Measurements from ENCODE around the gene MEIOSIN.

The MEIOSIN gene

DNA sequence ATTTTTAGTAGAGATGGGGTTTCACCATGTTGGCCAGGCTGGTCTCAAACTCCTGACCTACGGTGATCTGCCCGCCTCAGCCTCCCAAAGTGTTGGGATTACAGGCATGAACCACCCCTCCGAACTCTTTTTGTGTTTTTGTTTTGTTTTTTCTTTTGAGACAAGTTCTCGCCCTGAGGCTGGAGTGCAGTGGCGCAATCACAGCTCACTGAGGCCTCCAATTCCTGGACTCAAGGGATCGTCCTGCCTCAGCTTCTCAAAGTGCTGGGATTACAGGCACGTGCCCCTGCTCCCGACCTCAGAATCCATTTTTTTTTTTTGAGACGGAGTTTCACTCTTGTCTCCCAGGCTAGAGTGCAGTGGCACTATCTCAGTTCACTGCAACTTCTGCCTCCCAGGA, 24.5 kb downstream of the MEIOSIN start:
- peaks cover 4 to 6% of the 10 kb centered on the region in 2 donors for H3K4me1 ChIP-seq (ENCODE audit: control insufficient read depth in 2 of 2, insufficient read depth in 1 of 2, low read depth in 1 of 2, low read length in 2 of 2)

DNA sequence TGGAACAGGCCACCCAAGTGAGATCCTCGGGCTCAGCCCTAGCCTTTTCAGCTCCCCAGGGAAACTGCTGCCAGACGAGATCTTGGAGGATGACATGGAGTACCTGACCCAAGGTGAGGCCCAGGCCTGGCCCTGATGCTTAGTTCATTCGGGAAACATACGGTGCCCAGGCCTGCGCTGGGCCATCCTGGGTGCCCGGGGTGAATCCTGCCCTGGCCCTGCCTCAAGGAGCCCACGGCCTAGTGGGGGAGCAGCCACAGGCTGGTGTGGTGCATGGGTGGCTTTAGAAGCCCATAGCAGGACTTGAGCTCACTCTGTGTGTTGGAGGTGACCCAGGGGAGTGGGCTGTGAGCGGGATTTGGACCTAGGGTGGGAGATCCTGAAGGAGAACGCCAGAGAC, 25.7 kb downstream of the MEIOSIN start:
- peaks cover 3% of the 10 kb centered on the region in 2 donors for H3K4me1 ChIP-seq (ENCODE audit: control insufficient read depth in 2 of 2, insufficient read depth in 1 of 2, low read depth in 1 of 2, low read length in 2 of 2)
- no peak overlapping the region for H3K14ac ChIP-seq (ENCODE audit: low read length)
- peak overlapping the region; percentile 64 for H3K18ac ChIP-seq (ENCODE audit: low read length)
- no peak overlapping the region for H4K91ac ChIP-seq (ENCODE audit: low read depth, low read length, poor library complexity)
- peak overlapping the region; percentile 31 for H3K23ac ChIP-seq (ENCODE audit: low read depth, low read length, poor library complexity)
- no peaks in the 10 kb centered on the region for H3K9me3 ChIP-seq (replicated peaks in 1 of 2; ENCODE audit: control insufficient read depth in 2 of 2, insufficient read depth in 1 of 2, low read depth in 1 of 2, low read length in 2 of 2)
- H3K4ac ChIP-seq (ENCODE audit: low read length) = peak overlapping the region; percentile 84
- DNase-seq (ENCODE audit: low spot score) = no peak
- no CpG with 5 or more reads among the region's 9 CpGs for WGBS, 2 donors (ENCODE audit: extremely low coverage in 2 of 2, insufficient read length in 2 of 2, insufficient replicate concordance in 1 of 2)
- peaks cover 0 to 20% (median 0%) of the 10 kb centered on the region in 3 experiments for H3K27me3 ChIP-seq (ENCODE audit: control insufficient read depth in 3 of 3, insufficient read depth in 3 of 3, low read depth in 1 of 3, low read length in 3 of 3)
- no peaks in the 10 kb centered on the region for H3K36me3 ChIP-seq (replicated peaks in 1 of 2; ENCODE audit: control insufficient read depth in 2 of 2, insufficient read depth in 2 of 2, low read length in 2 of 2)
- H2BK15ac ChIP-seq (ENCODE audit: low read length) = peak overlapping the region; percentile 87
- peak overlapping the region in 1 of 2 donors; percentile 11 for H3K4me3 ChIP-seq (ENCODE audit: low read length in 2 of 2)
- H2AFZ ChIP-seq (ENCODE audit: low read length) = peak overlapping the region; percentile 5
- peak overlapping the region; percentile 58 for H2BK12ac ChIP-seq (ENCODE audit: low read length)
- H3K9ac ChIP-seq (ENCODE audit: low read depth, low read length, poor library complexity) = no peak overlapping the region
- H4K8ac ChIP-seq (ENCODE audit: low read depth, low read length) = no peak overlapping the region
- H2BK120ac ChIP-seq (ENCODE audit: low read depth, low read length) = no peak overlapping the region
- no peaks in the 10 kb centered on the region for H3K79me1 ChIP-seq (ENCODE audit: low read depth, low read length)
- H3K27ac ChIP-seq (replicated peaks; ENCODE audit: low read length) = no peak overlapping the region
- no peak overlapping the region for H3K4me2 ChIP-seq (ENCODE audit: insufficient read depth, low read length, poor library complexity, severe bottlenecking)
- peak overlapping the region; percentile 93 for H2BK5ac ChIP-seq (ENCODE audit: low read length)
- H2AK5ac ChIP-seq (ENCODE audit: low read depth, low read length) = peak overlapping the region; percentile 97

More for the DNA sequence above, 24.5 kb downstream of the MEIOSIN start:
- no peak overlapping the region for H3K14ac ChIP-seq (ENCODE audit: low read length)
- H2BK120ac ChIP-seq (ENCODE audit: low read depth, low read length) = no peak overlapping the region
- no peak overlapping the region for H3K4me2 ChIP-seq (ENCODE audit: insufficient read depth, low read length, poor library complexity, severe bottlenecking)
- H3K18ac ChIP-seq (ENCODE audit: low read length) = no peak overlapping the region
- no peaks in the 10 kb centered on the region for H3K79me1 ChIP-seq (ENCODE audit: low read depth, low read length)
- no peak overlapping the region for H3K4ac ChIP-seq (ENCODE audit: low read length)
- no peak overlapping the region for H3K4me3 ChIP-seq (ENCODE audit: low read length in 2 of 2)
- no peak overlapping the region for H3K23ac ChIP-seq (ENCODE audit: low read depth, low read length, poor library complexity)
- no peak overlapping the region for H3K9ac ChIP-seq (ENCODE audit: low read depth, low read length, poor library complexity)
- WGBS, 2 donors (ENCODE audit: extremely low coverage in 2 of 2, insufficient read length in 2 of 2, insufficient replicate concordance in 1 of 2) = no CpG with 5 or more reads among the region's 9 CpGs
- H3K9me3 ChIP-seq (replicated peaks in 1 of 2; ENCODE audit: control insufficient read depth in 2 of 2, insufficient read depth in 1 of 2, low read depth in 1 of 2, low read length in 2 of 2) = no peaks in the 10 kb centered on the region
- no peak overlapping the region for H2BK15ac ChIP-seq (ENCODE audit: low read length)
- no peaks in the 10 kb centered on the region for H3K36me3 ChIP-seq (replicated peaks in 1 of 2; ENCODE audit: control insufficient read depth in 2 of 2, insufficient read depth in 2 of 2, low read length in 2 of 2)
- H4K91ac ChIP-seq (ENCODE audit: low read depth, low read length, poor library complexity) = no peak overlapping the region
- DNase-seq (ENCODE audit: low spot score) = no peak
- H2AFZ ChIP-seq (ENCODE audit: low read length) = no peak overlapping the region
- H2BK12ac ChIP-seq (ENCODE audit: low read length) = no peak overlapping the region
- peaks cover 0 to 20% (median 0%) of the 10 kb centered on the region in 3 experiments for H3K27me3 ChIP-seq (ENCODE audit: control insufficient read depth in 3 of 3, insufficient read depth in 3 of 3, low read depth in 1 of 3, low read length in 3 of 3)
- H3K27ac ChIP-seq (replicated peaks; ENCODE audit: low read length) = no peak overlapping the region
- no peak overlapping the region for H2BK5ac ChIP-seq (ENCODE audit: low read length)
- H2AK5ac ChIP-seq (ENCODE audit: low read depth, low read length) = no peak overlapping the region
- H4K8ac ChIP-seq (ENCODE audit: low read depth, low read length) = no peak overlapping the region

DNA sequence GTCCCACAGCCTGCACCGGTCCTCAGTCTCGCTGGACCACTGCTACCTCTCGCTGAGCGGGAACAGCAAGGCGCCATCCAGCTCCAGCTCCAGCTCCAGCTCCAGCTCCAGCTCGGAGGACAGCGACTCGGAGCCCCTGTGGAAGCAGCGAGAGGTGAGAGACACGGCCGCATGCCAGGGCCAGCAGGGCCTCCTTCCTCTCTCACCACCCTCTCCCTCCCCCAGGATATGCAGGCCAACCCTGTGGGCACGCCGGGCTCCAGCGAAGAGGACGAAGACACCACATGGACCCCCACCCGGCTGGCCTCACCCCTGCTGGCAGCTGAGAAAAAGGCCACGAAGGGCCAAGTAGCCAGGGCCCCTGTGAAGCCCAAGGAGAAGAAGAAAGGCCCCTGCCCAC, 28.5 kb downstream of the MEIOSIN start:
- DNase-seq (ENCODE audit: low spot score) = no peak
- H3K79me1 ChIP-seq (ENCODE audit: low read depth, low read length) = peaks cover 15% of the 10 kb centered on the region
- peak overlapping the region; percentile 39 for H2BK5ac ChIP-seq (ENCODE audit: low read length)
- H3K4me3 ChIP-seq (ENCODE audit: low read length in 2 of 2) = no peak overlapping the region
- H3K27ac ChIP-seq (replicated peaks; ENCODE audit: low read length) = no peak overlapping the region
- H3K9ac ChIP-seq (ENCODE audit: low read depth, low read length, poor library complexity) = no peak overlapping the region
- H3K18ac ChIP-seq (ENCODE audit: low read length) = peak overlapping the region; percentile 35
- peak overlapping the region; percentile 53 for H2AFZ ChIP-seq (ENCODE audit: low read length)
- no peak overlapping the region for H3K4ac ChIP-seq (ENCODE audit: low read length)
- H3K14ac ChIP-seq (ENCODE audit: low read length) = no peak overlapping the region
- H2BK120ac ChIP-seq (ENCODE audit: low read depth, low read length) = no peak overlapping the region
- peaks cover 0 to 11% of the 10 kb centered on the region in 2 donors for H3K36me3 ChIP-seq (replicated peaks in 1 of 2; ENCODE audit: control insufficient read depth in 2 of 2, insufficient read depth in 2 of 2, low read length in 2 of 2)
- H3K23ac ChIP-seq (ENCODE audit: low read depth, low read length, poor library complexity) = peak overlapping the region; percentile 8
- H3K4me1 ChIP-seq (ENCODE audit: control insufficient read depth in 2 of 2, insufficient read depth in 1 of 2, low read depth in 1 of 2, low read length in 2 of 2) = peaks cover 20 to 21% of the 10 kb centered on the region in 2 donors
- peak overlapping the region; percentile 89 for H2AK5ac ChIP-seq (ENCODE audit: low read depth, low read length)
- H4K8ac ChIP-seq (ENCODE audit: low read depth, low read length) = no peak overlapping the region
- no peak overlapping the region for H4K91ac ChIP-seq (ENCODE audit: low read depth, low read length, poor library complexity)
- H3K27me3 ChIP-seq (ENCODE audit: control insufficient read depth in 3 of 3, insufficient read depth in 3 of 3, low read depth in 1 of 3, low read length in 3 of 3) = peaks cover 0 to 10% (median 0%) of the 10 kb centered on the region in 3 experiments
- peak overlapping the region; percentile 73 for H2BK12ac ChIP-seq (ENCODE audit: low read length)
- peak overlapping the region; percentile 87 for H2BK15ac ChIP-seq (ENCODE audit: low read length)
- H3K4me2 ChIP-seq (ENCODE audit: insufficient read depth, low read length, poor library complexity, severe bottlenecking) = no peak overlapping the region
- no CpG with 5 or more reads among the region's 17 CpGs for WGBS, 2 donors (ENCODE audit: extremely low coverage in 2 of 2, insufficient read length in 2 of 2, insufficient replicate concordance in 1 of 2)
- no peaks in the 10 kb centered on the region for H3K9me3 ChIP-seq (replicated peaks in 1 of 2; ENCODE audit: control insufficient read depth in 2 of 2, insufficient read depth in 1 of 2, low read depth in 1 of 2, low read length in 2 of 2)

DNA sequence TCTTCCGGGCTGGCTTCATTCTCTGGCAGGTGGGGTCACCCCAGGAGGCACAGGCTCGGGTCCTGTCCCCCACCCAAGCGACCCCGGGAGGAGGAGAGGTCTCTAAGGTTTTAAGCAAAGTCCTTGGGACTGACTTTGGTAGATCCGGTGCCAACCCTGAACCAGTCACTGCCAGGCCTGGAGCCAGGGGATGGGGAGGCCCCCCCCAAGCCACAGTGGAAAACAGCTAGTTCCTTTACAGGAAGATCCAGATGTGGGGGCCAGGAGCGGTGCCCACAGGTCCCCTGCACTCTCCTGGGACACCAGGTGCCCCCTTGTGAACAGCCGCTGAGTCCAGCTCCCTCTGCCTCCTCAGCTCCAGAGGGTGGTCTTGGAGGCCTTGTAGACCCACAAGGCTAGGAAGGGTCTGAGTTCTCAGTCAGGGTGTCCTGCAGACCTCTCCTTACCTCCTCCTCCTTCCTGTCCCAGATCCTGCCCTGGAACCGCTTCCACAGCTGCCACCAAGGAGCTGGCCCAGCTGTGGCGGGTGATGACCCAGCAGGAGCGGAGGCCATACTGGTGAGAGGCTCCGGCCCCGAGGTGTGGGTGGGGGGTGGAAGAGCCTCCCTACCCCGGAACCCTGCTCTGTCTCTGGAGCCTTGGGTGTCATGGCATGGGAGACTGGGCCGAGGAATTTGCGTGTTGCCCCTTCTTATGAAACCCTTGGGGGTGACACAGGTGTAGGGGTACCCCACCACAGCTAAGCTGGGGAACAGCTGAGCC, 29.8 kb downstream of the MEIOSIN start:
- no peak overlapping the region for H3K4me2 ChIP-seq (ENCODE audit: insufficient read depth, low read length, poor library complexity, severe bottlenecking)
- no peak overlapping the region for H2AFZ ChIP-seq (ENCODE audit: low read length)
- no peak overlapping the region for H4K8ac ChIP-seq (ENCODE audit: low read depth, low read length)
- peak overlapping the region; percentile 100 for H2BK15ac ChIP-seq (ENCODE audit: low read length)
- H3K4me3 ChIP-seq (ENCODE audit: low read length in 2 of 2) = no peak overlapping the region
- H3K23ac ChIP-seq (ENCODE audit: low read depth, low read length, poor library complexity) = peak overlapping the region; percentile 89
- peak overlapping the region; percentile 91 for H2AK5ac ChIP-seq (ENCODE audit: low read depth, low read length)
- no peak for DNase-seq (ENCODE audit: low spot score)
- H3K4ac ChIP-seq (ENCODE audit: low read length) = no peak overlapping the region
- H3K79me1 ChIP-seq (ENCODE audit: low read depth, low read length) = peaks cover 20% of the 10 kb centered on the region
- no peak overlapping the region for H2BK12ac ChIP-seq (ENCODE audit: low read length)
- peaks cover 0 to 11% of the 10 kb centered on the region in 2 donors for H3K36me3 ChIP-seq (replicated peaks in 1 of 2; ENCODE audit: control insufficient read depth in 2 of 2, insufficient read depth in 2 of 2, low read length in 2 of 2)
- peaks cover 24 to 25% of the 10 kb centered on the region in 2 donors for H3K4me1 ChIP-seq (ENCODE audit: control insufficient read depth in 2 of 2, insufficient read depth in 1 of 2, low read depth in 1 of 2, low read length in 2 of 2)
- peak overlapping the region; percentile 60 for H2BK5ac ChIP-seq (ENCODE audit: low read length)
- H3K9ac ChIP-seq (ENCODE audit: low read depth, low read length, poor library complexity) = no peak overlapping the region
- no CpG with 5 or more reads among the region's 15 CpGs for WGBS, 2 donors (ENCODE audit: extremely low coverage in 2 of 2, insufficient read length in 2 of 2, insufficient replicate concordance in 1 of 2)
- H3K27ac ChIP-seq (replicated peaks; ENCODE audit: low read length) = no peak overlapping the region
- no peak overlapping the region for H4K91ac ChIP-seq (ENCODE audit: low read depth, low read length, poor library complexity)
- H2BK120ac ChIP-seq (ENCODE audit: low read depth, low read length) = peak overlapping the region; percentile 83
- peak overlapping the region; percentile 65 for H3K18ac ChIP-seq (ENCODE audit: low read length)
- H3K14ac ChIP-seq (ENCODE audit: low read length) = peak overlapping the region; percentile 76
- no peaks in the 10 kb centered on the region for H3K9me3 ChIP-seq (replicated peaks in 1 of 2; ENCODE audit: control insufficient read depth in 2 of 2, insufficient read depth in 1 of 2, low read depth in 1 of 2, low read length in 2 of 2)
- peaks cover 0 to 6% (median 0%) of the 10 kb centered on the region in 3 experiments for H3K27me3 ChIP-seq (ENCODE audit: control insufficient read depth in 3 of 3, insufficient read depth in 3 of 3, low read depth in 1 of 3, low read length in 3 of 3)
